Adrenal gland (tissue), 5 donors: Measurements from ENCODE around the gene SLC35B4.

ENCODE experiments used
- CTCF ChIP-seq, 6 experiments: fragments of 450-650 bp in 4 of 6; fragments of 200-600 bp in 2 of 6; sonication (generic) in 1 of 6; IDR thresholded peaks; 1 replicate in 5 of 6; 2 replicates in 1 of 6; pipeline versions ENCODE4 v1.5.1 to v1.8.0; 2016 to 2021; ENCODE audit warnings: antibody characterized with exemption in 6 of 6, mild to moderate bottlenecking in 2 of 6, moderate library complexity in 1 of 6
- POLR2A ChIP-seq, 2 donors: fragments of 450-650 bp; IDR thresholded peaks; one replicate each; pipeline ENCODE4 v1.6.1; 2017; ENCODE audit warnings: antibody characterized with exemption in 2 of 2, mild to moderate bottlenecking in 2 of 2, moderate library complexity in 1 of 2
- donor health status: DM: no; HTN: no; CAD: no.

GRCh38 chr7:134279898-134280297, 36.8 kb downstream of the SLC35B4 start:
- no peak for TF ChIP-seq CTCF (IDR thresholded peaks at IDR 0.05)
- no peak for TF ChIP-seq POLR2A (IDR thresholded peaks at IDR 0.05)
